Sigmoid colon (tissue), 7 donors: ENCODE data around the gene SNCG. TPM values are rescaled to one million over a fixed set of nuclear protein-coding genes. Genes with fewer than 3 reads are reported as not detected.

ENCODE experiments used
- DNase-seq: peaks from one replicate; pipeline ENCODE4 v3.0.0-alpha.2; 2019
- H3K27ac ChIP-seq, 4 donors: fragments of 200-600 bp; sonication (generic); one replicate each; pipeline ENCODE4 v1.5.1; 2016 to 2019; ENCODE audit warnings: mild to moderate bottlenecking in 1 of 4
- H3K27me3 ChIP-seq, 3 donors: fragments of 200-600 bp; sonication (generic); one replicate each; pipeline ENCODE4 v1.5.1; 2019; ENCODE audit warnings: mild to moderate bottlenecking in 1 of 3
- H3K36me3 ChIP-seq, 4 donors: fragments of 200-600 bp; sonication (generic); one replicate each; pipeline ENCODE4 v1.5.1; 2016 to 2019
- H3K4me1 ChIP-seq, 4 donors: fragments of 200-600 bp; sonication (generic); one replicate each; pipeline ENCODE4 v1.5.1; 2017 to 2019
- H3K4me3 ChIP-seq, 4 donors: fragments of 200-600 bp; sonication (generic); one replicate each; pipeline ENCODE4 v1.5.1; 2017 to 2019; ENCODE audit warnings: mild to moderate bottlenecking in 2 of 4, moderate library complexity in 1 of 4
- H3K9me3 ChIP-seq, 4 donors: fragments of 200-600 bp in 3 of 4; sonication (generic) in 3 of 4; one replicate each; pipeline versions ENCODE4 v1.5.1 to v1.6.1; 2013 to 2019
- EP300 ChIP-seq, 4 donors: sonication (generic); formaldehyde crosslinking; IDR thresholded peaks; one replicate each; pipeline ENCODE4 v1.6.1; 2017; ENCODE audit warnings: antibody characterized with exemption in 4 of 4
- POLR2A ChIP-seq, 2 donors: fragments of 450-650 bp; IDR thresholded peaks; one replicate each; pipeline ENCODE4 v1.6.1; 2016; ENCODE audit warnings: antibody characterized with exemption in 2 of 2, mild to moderate bottlenecking in 2 of 2, moderate library complexity in 2 of 2
- POLR2AphosphoS5 ChIP-seq, 4 donors: sonication (generic); formaldehyde crosslinking; IDR thresholded peaks; one replicate each; pipeline ENCODE4 v1.6.1; 2017; ENCODE audit warnings: antibody characterized with exemption in 4 of 4
- WGBS, 2 donors: extraction: QIAGEN DNeasy Blood & Tissue Kit; methylation state at CpG; one replicate each; pipeline ENCODE4 v1.1.7; 2013; 5-methylcytosine and 5-hydroxymethylcytosine counted together
- intact Hi-C: fragments of 100-400 bp; cut with DNase I; formaldehyde crosslinking; loops from one replicate; pipeline ENCODE4 v1.15.1; 2023
- polyA plus RNA-seq, 3 donors: library from polyadenylated mRNA; stranded (reverse); fragments of 200-250 nt; gene quantifications; one replicate each; pipeline ENCODE4 v1.2.3, GENCODE V29; 2013
- total RNA-seq, 4 donors: library from RNA; depleted of rRNA; stranded (reverse); fragments of >200 nt; gene quantifications; one replicate each; pipeline ENCODE4 v1.1.0, GENCODE V29; 2016
- TF ChIP-seq, protein P1 (sequence below), 4 experiments: fragments of 450-650 bp in 3 of 4; fragments of 200-600 bp in 1 of 4; IDR thresholded peaks; one replicate each; pipeline ENCODE4 v1.5.1; 2016 to 2019; ENCODE audit warnings: antibody characterized with exemption in 4 of 4, mild to moderate bottlenecking in 3 of 4, moderate library complexity in 2 of 4
- donor health status: healthy with polysubstance abuse.
- donor health status: Bipolar disorder and iron deficiency.
- donor health status: healthy.

Gene SNCG
- total and polyA plus RNA-seq, 7 donors, result 4.6 to 55.0 (median 24.2) TPM

- Histone ChIP-seq H3K4me3 (peak overlapping the region; percentile 62 to 75 (median 70)), H3K9me3 (no peaks in the 10 kb centered on the region), H3K4me1 (peaks cover 0 to 56% (median 50%) of the 10 kb centered on the region in 4 donors), H3K27ac (peak overlapping the region; percentile 94 to 98 (median 96)), H3K36me3 (no peaks in the 10 kb centered on the region), H3K27me3 (no peaks in the 10 kb centered on the region)
- intact Hi-C loops, result loop anchor here (1.0 to 10.0 kb wide), 2 partner anchors 123 to 566 kb away; partner anchors contain the start of gene GLUD1
- DNase-seq, result no peak
- WGBS, 2 donors, result 1% methylated on average over 20 of the region's 20 CpGs
- TF ChIP-seq, protein P1, sequence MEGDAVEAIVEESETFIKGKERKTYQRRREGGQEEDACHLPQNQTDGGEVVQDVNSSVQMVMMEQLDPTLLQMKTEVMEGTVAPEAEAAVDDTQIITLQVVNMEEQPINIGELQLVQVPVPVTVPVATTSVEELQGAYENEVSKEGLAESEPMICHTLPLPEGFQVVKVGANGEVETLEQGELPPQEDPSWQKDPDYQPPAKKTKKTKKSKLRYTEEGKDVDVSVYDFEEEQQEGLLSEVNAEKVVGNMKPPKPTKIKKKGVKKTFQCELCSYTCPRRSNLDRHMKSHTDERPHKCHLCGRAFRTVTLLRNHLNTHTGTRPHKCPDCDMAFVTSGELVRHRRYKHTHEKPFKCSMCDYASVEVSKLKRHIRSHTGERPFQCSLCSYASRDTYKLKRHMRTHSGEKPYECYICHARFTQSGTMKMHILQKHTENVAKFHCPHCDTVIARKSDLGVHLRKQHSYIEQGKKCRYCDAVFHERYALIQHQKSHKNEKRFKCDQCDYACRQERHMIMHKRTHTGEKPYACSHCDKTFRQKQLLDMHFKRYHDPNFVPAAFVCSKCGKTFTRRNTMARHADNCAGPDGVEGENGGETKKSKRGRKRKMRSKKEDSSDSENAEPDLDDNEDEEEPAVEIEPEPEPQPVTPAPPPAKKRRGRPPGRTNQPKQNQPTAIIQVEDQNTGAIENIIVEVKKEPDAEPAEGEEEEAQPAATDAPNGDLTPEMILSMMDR (IDR thresholded peaks at IDR 0.05), result no peak
- TF ChIP-seq POLR2AphosphoS5 (IDR thresholded peaks at IDR 0.05) (peak; percentile 95 to 99 (median 96)), EP300 (IDR thresholded peaks at IDR 0.05) (no peak), POLR2A (IDR thresholded peaks at IDR 0.05) (peak; percentile 96)
Measured at GRCh38 chr10:86970982-86971231, 12.5 kb downstream of the SNCG start.

- intact Hi-C loops, result loop anchor here (1.0 to 10.0 kb wide), 2 partner anchors 123 to 567 kb away; partner anchors contain the start of gene GLUD1
- WGBS, 2 donors, result 3 to 6% methylated on average over 66 of the region's 66 CpGs
- TF ChIP-seq EP300 (IDR thresholded peaks at IDR 0.05) (peak in 2 of 4 donors; percentile 81 to 91), POLR2AphosphoS5 (IDR thresholded peaks at IDR 0.05) (no peak)
- TF ChIP-seq, protein P1 (IDR thresholded peaks at IDR 0.05), result peak in 1 of 4 experiments; percentile 29
- DNase-seq, result peak; percentile 96
- Histone ChIP-seq H3K27me3 (no peaks in the 10 kb centered on the region), H3K27ac (peak overlapping the region; percentile 94 to 98 (median 96)), H3K36me3 (no peaks in the 10 kb centered on the region), H3K4me1 (peaks cover 0 to 51% (median 45%) of the 10 kb centered on the region in 4 donors), H3K4me3 (peak overlapping the region; percentile 62 to 75 (median 70)), H3K9me3 (no peaks in the 10 kb centered on the region)
Measured at GRCh38 chr10:86971232-86971991, 13.0 kb downstream of the SNCG start.

DNA sequence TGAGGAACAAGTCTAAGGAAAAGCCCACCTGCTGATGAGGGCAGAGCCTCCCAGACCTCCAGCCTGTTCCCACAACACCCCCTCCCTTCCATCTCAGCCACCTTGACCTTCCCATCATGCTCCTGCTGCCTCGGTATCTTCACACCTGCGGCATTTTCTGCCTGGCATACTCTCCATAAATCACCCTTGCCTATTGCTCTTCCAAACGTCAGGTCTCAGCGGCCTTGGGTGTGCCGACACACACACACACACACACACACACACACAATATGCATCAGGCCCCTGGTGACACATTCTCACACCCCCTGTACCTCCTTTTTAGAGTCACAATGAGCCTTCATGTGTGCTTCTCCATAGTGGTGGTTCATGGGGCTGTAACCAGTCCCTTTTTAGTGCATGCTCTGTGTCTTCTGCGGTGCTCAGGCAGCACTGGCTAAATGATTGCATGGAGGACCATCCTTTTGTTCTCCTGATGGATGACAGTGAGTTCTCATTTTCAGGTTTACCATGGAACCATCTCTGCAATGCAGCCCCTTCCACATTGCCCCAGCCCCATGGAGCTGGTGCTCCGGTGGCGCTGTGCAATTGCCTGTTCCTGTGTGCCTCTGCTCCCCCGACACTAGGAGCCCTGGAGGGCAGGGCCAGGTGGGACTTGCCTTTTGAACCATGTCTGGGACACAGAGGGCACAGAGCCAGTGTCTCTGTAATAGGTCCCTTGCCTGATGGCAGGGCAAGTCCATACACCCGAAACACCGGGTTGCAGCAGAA lies 14.4 kb downstream of the SNCG start:
- TF ChIP-seq POLR2AphosphoS5 (IDR thresholded peaks at IDR 0.05) (no peak), EP300 (IDR thresholded peaks at IDR 0.05) (no peak), POLR2A (IDR thresholded peaks at IDR 0.05) (no peak)
- TF ChIP-seq, protein P1 (IDR thresholded peaks at IDR 0.05), result no peak
- Histone ChIP-seq H3K9me3 (no peaks in the 10 kb centered on the region), H3K27me3 (no peaks in the 10 kb centered on the region), H3K36me3 (no peaks in the 10 kb centered on the region), H3K4me1 (peaks cover 0 to 39% (median 33%) of the 10 kb centered on the region in 4 donors), H3K4me3 (no peak overlapping the region), H3K27ac (peak overlapping the region; percentile 94 to 98 (median 96))
- intact Hi-C loops, result loop anchor here (10.0 kb wide), 1 partner anchor 568 kb away; no protein-coding TSS in a partner anchor
- no peak for DNase-seq
- WGBS, 2 donors, result 85 to 92% methylated on average over 11 of the region's 11 CpGs

GRCh38 chr10:86974484-86974883 lies 16.1 kb downstream of the SNCG start:
- 84 to 90% methylated on average over 7 of the region's 7 CpGs for WGBS, 2 donors
- peaks cover 0 to 22% (median 16%) of the 10 kb centered on the region in 4 donors for H3K4me1 ChIP-seq
- H3K27me3 ChIP-seq, result no peaks in the 10 kb centered on the region
- H3K27ac ChIP-seq, result peak overlapping the region in 1 of 4 donors; percentile 14
- intact Hi-C loops, result loop anchor here (10.0 kb wide), 1 partner anchor 570 kb away; no protein-coding TSS in a partner anchor
- no peaks in the 10 kb centered on the region for H3K9me3 ChIP-seq
- TF ChIP-seq POLR2A (IDR thresholded peaks at IDR 0.05) (no peak), EP300 (IDR thresholded peaks at IDR 0.05) (no peak), POLR2AphosphoS5 (IDR thresholded peaks at IDR 0.05) (no peak)
- TF ChIP-seq, protein P1 (IDR thresholded peaks at IDR 0.05), result no peak
- no peak overlapping the region for H3K4me3 ChIP-seq
- H3K36me3 ChIP-seq, result no peaks in the 10 kb centered on the region
- no peak for DNase-seq
